C4-2B (cell line): ENCODE data around the gene NUFIP1.

ENCODE experiments used
- CTCF ChIP-seq: fragments of 450-650 bp; conservative IDR thresholded peaks from 2 replicates; pipeline ENCODE4 v1.5.1; 2017; ENCODE audit warnings: mild to moderate bottlenecking
- ZFX ChIP-seq: fragments of 450-650 bp; IDR thresholded peaks from 2 replicates; pipeline ENCODE4 v1.6.1; 2017

- TF ChIP-seq CTCF (no peak), ZFX (no peak)
Measured at GRCh38 chr13:44976196-44976595, 13.1 kb downstream of the NUFIP1 start.
